Fibroblast of lung (primary cell): ENCODE data around the gene SLC38A6.

ENCODE experiments used
- EZH2 ChIP-seq: IDR thresholded peaks from 2 replicates; pipeline ENCODE4 v1.5.1; 2012; ENCODE audit warnings: low read length, control low read depth, mild to moderate bottlenecking; ENCODE audit errors: missing control alignments
- TF ChIP-seq, protein P1 (sequence below), 2 donors: IDR thresholded peaks in 1 of 2; conservative IDR thresholded peaks in 1 of 2; 1 replicate in 1 of 2; 2 replicates in 1 of 2; pipeline ENCODE4 v1.5.1; 2011 to 2012; ENCODE audit warnings: low read length in 2 of 2, control low read depth in 1 of 2, inconsistent platforms in 1 of 2, low read depth in 1 of 2, mild to moderate bottlenecking in 1 of 2

GRCh38 chr14:61033855-61034254 is 52.8 kb downstream of the SLC38A6 start:
- TF ChIP-seq, protein P1, sequence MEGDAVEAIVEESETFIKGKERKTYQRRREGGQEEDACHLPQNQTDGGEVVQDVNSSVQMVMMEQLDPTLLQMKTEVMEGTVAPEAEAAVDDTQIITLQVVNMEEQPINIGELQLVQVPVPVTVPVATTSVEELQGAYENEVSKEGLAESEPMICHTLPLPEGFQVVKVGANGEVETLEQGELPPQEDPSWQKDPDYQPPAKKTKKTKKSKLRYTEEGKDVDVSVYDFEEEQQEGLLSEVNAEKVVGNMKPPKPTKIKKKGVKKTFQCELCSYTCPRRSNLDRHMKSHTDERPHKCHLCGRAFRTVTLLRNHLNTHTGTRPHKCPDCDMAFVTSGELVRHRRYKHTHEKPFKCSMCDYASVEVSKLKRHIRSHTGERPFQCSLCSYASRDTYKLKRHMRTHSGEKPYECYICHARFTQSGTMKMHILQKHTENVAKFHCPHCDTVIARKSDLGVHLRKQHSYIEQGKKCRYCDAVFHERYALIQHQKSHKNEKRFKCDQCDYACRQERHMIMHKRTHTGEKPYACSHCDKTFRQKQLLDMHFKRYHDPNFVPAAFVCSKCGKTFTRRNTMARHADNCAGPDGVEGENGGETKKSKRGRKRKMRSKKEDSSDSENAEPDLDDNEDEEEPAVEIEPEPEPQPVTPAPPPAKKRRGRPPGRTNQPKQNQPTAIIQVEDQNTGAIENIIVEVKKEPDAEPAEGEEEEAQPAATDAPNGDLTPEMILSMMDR (conservative IDR thresholded peaks at IDR 0.05 in 1 of 2, IDR thresholded peaks at IDR 0.05 in 1 of 2; ENCODE audit: low read depth in 1 of 2, low read length in 2 of 2) = no peak
- TF ChIP-seq EZH2 = no peak
